B cell (primary cell): Measurements from ENCODE around the gene ARHGAP20. TPM values are rescaled to one million over a fixed set of nuclear protein-coding genes. Genes with fewer than 3 reads are reported as not detected.

Experiments
- ATAC-seq: fragments of 200-7000 bp; cut with Tn5 transposase; one replicate; pipeline ENCODE4 v1.10.0; 2021; ENCODE audit warnings: low read depth, mild to moderate bottlenecking, moderate number of reproducible peaks, moderate library complexity
- CTCF ChIA-PET: fragments of 350-600 bp; sonication (Branson Sonifier 250); formaldehyde crosslinking; loops from one replicate; lab custom pipeline; 2021; ENCODE audit warnings: antibody characterized with exemption, inconsistent platforms; lab: Charles Lee
- POLR2A ChIA-PET: fragments of 350-600 bp; sonication (Branson Sonifier 250); formaldehyde crosslinking; loops from one replicate; lab custom pipeline; 2021; ENCODE audit warnings: antibody characterized with exemption; lab: Charles Lee
- DNase-seq: peaks from one replicate; pipeline ENCODE4 v3.0.0; 2013
- H2AFZ ChIP-seq: 2 replicates; pipeline ENCODE4 v1.6.1; 2012; ENCODE audit warnings: mild to moderate bottlenecking, low read depth, low read length; ENCODE audit not compliant: insufficient read depth, poor library complexity, severe bottlenecking
- H3K27ac ChIP-seq, 2 donors: 1 replicate in 1 of 2; 2 replicates in 1 of 2; pipeline ENCODE4 v1.5.1; 2012 to 2013; ENCODE audit warnings: low read length in 2 of 2, mild to moderate bottlenecking in 2 of 2, moderate library complexity in 1 of 2
- H3K27me3 ChIP-seq, 4 experiments: fragments of 200-600 bp in 1 of 4; sonication (generic) in 1 of 4; replicated peaks in 1 of 4; 1 replicate in 2 of 4; 2 replicates in 2 of 4; pipeline versions ENCODE4 v1.6.1 to v1.7.0; 2013 to 2016; ENCODE audit warnings: low read length in 3 of 4, mild to moderate bottlenecking in 2 of 4, mixed read lengths in 1 of 4, moderate library complexity in 1 of 4; ENCODE audit not compliant: insufficient read depth in 4 of 4, control insufficient read depth in 3 of 4; ENCODE audit errors: control extremely low read depth in 1 of 4
- H3K36me3 ChIP-seq, 2 experiments: replicated peaks in 1 of 2; 1 replicate in 1 of 2; 2 replicates in 1 of 2; pipeline versions ENCODE4 v1.6.1 to v1.7.1; 2013; ENCODE audit warnings: low read length in 1 of 2; ENCODE audit not compliant: insufficient read depth in 2 of 2, control insufficient read depth in 1 of 2; ENCODE audit errors: control extremely low read depth in 1 of 2, extremely low read depth in 1 of 2
- H3K4me1 ChIP-seq, 2 donors: fragments of 200-600 bp in 1 of 2; sonication (generic) in 1 of 2; 1 replicate in 1 of 2; 2 replicates in 1 of 2; pipeline versions ENCODE4 v1.5.1 to v1.6.1; 2013 to 2017; ENCODE audit warnings: low read length in 2 of 2; ENCODE audit not compliant: control insufficient read depth in 2 of 2, insufficient read depth in 2 of 2
- H3K4me2 ChIP-seq: replicated peaks from 2 replicates; pipeline ENCODE3; 2012; ENCODE audit warnings: mild to moderate bottlenecking, low read depth, low read length; ENCODE audit not compliant: poor library complexity, severe bottlenecking
- H3K4me3 ChIP-seq, 5 experiments: fragments of 200-600 bp in 1 of 5; sonication (generic) in 1 of 5; 1 replicate in 3 of 5; 2 replicates in 2 of 5; pipeline versions ENCODE4 v1.5.1 to v1.7.0; 2011 to 2016; ENCODE audit warnings: low read length in 4 of 5, mild to moderate bottlenecking in 4 of 5, low read depth in 2 of 5, control low read depth in 1 of 5, moderate library complexity in 1 of 5; ENCODE audit not compliant: insufficient read depth in 1 of 5; ENCODE audit errors: control extremely low read depth in 1 of 5, extremely low read depth in 1 of 5
- H3K79me2 ChIP-seq: fragments of 200-600 bp; sonication (generic); one replicate; pipeline ENCODE4 v1.6.0; 2016; ENCODE audit warnings: low read length; ENCODE audit not compliant: control insufficient read depth, insufficient read depth
- H3K9ac ChIP-seq: fragments of 200-600 bp; sonication (generic); 2 replicates; pipeline ENCODE4 v1.6.1; 2017; ENCODE audit warnings: mild to moderate bottlenecking, low read length, moderate library complexity
- H3K9me3 ChIP-seq, 3 donors: one replicate each; pipeline versions ENCODE4 v1.6.1 to v1.7.1; 2013; ENCODE audit warnings: low read length in 2 of 3; ENCODE audit not compliant: control insufficient read depth in 2 of 3, insufficient read depth in 1 of 3; ENCODE audit errors: control extremely low read depth in 1 of 3
- H4K20me1 ChIP-seq: 2 replicates; pipeline ENCODE4 v1.6.0; 2012; ENCODE audit warnings: mild to moderate bottlenecking, low read length; ENCODE audit not compliant: insufficient read depth, control insufficient read depth, poor library complexity, severe bottlenecking
- H3K27ac Mint-ChIP-seq: one replicate; pipeline ENCODE4 v1.8.0; 2021; ENCODE audit warnings: mixed read lengths
- H3K27me3 Mint-ChIP-seq: one replicate; pipeline ENCODE4 v1.8.0; 2021; ENCODE audit warnings: mixed read lengths
- H3K4me1 Mint-ChIP-seq: one replicate; pipeline ENCODE4 v1.8.0; 2021; ENCODE audit warnings: mixed read lengths
- H3K4me3 Mint-ChIP-seq: one replicate; pipeline ENCODE4 v1.8.0; 2021; ENCODE audit warnings: mixed read lengths
- H3K9me3 Mint-ChIP-seq: one replicate; pipeline ENCODE4 v1.8.0; 2022; ENCODE audit warnings: mixed read lengths; ENCODE audit not compliant: insufficient read depth
- CTCF ChIP-seq: fragments of 200-600 bp; IDR thresholded peaks from one replicate; pipeline ENCODE4 v1.8.0; 2022; ENCODE audit warnings: antibody characterized with exemption, mild to moderate bottlenecking
- EZH2 ChIP-seq: IDR thresholded peaks from 2 replicates; pipeline ENCODE4 v1.6.1; 2012; ENCODE audit warnings: borderline replicate concordance, low read depth, mild to moderate bottlenecking, moderate library complexity, low read length; ENCODE audit not compliant: insufficient read depth, poor library complexity, severe bottlenecking
- WGBS: methylation state at CpG from one replicate; pipeline ENCODE4 v1.1.5; 2013; ENCODE audit warnings: missing lambda C conversion rate; ENCODE audit not compliant: insufficient coverage; 5-methylcytosine and 5-hydroxymethylcytosine counted together
- intact Hi-C: fragments of 100-400 bp; cut with micrococcal nuclease; formaldehyde crosslinking; loops from one replicate; pipeline ENCODE4 v1.10.0; 2022
- polyA plus RNA-seq: library from polyadenylated mRNA; depleted of rRNA; stranded (reverse); fragments of >200 nt; gene quantifications from 2 replicates; pipeline ENCODE4 v1.2.3, GENCODE V29; 2012
- total RNA-seq, 2 donors: library from RNA; stranded (reverse); fragments of 120-200 nt in 1 of 2; gene quantifications; 1 replicate in 1 of 2; 2 replicates in 1 of 2; pipeline versions ENCODE4 v1.2.3 to v1.2.4, GENCODE V29; 2013 to 2022

ARHGAP20 gene
- total and polyA plus RNA-seq, 2 donors (not counting 1 experiment from before 2014, with no cell fraction given): 0.54 to 0.91 TPM

DNA sequence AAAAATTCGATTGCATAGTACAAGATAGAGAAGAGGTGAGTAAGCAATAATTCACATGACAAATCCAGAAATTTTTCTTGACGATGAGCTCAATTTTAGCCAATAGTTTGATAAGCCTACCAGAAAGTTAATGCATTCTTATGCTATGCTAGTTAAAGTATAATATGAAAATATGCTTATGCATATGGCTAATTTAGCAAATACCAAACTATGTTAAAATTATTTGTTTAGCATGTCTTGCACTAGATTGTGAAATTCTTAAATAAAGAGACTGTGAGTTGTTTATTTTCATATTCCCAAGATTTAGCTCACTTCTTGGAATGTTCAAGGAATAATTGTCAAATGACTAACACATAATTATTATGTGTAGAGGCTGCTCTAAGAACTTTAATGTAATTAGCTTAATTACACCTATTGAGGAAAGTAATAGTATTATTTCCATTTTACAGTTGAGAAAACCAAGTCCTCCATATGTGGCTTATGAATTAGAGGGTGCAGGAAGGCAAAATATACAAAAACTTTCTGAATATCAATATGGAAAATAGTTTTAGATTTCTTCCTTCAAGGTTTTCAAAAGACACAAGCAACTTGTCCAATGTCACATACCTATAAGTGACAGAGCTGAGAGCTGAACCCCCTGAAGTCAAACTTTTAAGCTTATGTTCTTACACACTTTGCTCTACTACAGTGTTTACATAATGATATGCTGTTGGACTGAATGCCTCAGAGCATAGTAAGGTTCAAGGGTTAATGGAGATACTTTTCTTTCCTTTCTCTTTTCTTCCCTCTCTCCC lies 45.9 kb upstream of the ARHGAP20 start:
- Mint-ChIP-seq H3K9me3 (peaks cover under 1% of the 10 kb centered on the region), H3K4me3 (no peak overlapping the region), H3K27me3 (peaks cover 29% of the 10 kb centered on the region), H3K4me1 (no peaks in the 10 kb centered on the region), H3K27ac (no peak overlapping the region)
- ChIA-PET CTCF (interaction anchor here (1.3 to 1.7 kb wide), 2 partner anchors 9 to 472 kb away, joined by 3 to 4 read pairs; no protein-coding TSS in a partner anchor), POLR2A (no interaction called here)
- H3K27ac ChIP-seq: no peak overlapping the region
- ATAC-seq (no peak), DNase-seq (no peak)
- H3K79me2 ChIP-seq: no peaks in the 10 kb centered on the region
- no peaks in the 10 kb centered on the region for H4K20me1 ChIP-seq
- peaks cover 0 to 7% (median 2%) of the 10 kb centered on the region in 3 donors for H3K9me3 ChIP-seq
- intact Hi-C loops: no loop called here
- H3K4me1 ChIP-seq: no peaks in the 10 kb centered on the region
- H3K27me3 ChIP-seq: peaks cover 0 to 4% (median 0%) of the 10 kb centered on the region in 4 experiments
- no peak overlapping the region for H2AFZ ChIP-seq
- no peaks in the 10 kb centered on the region for H3K36me3 ChIP-seq
- no peak overlapping the region for H3K4me2 ChIP-seq
- no peak overlapping the region for H3K9ac ChIP-seq
- H3K4me3 ChIP-seq: no peak overlapping the region
- TF ChIP-seq CTCF: no peak
- no peak for TF ChIP-seq EZH2
- no CpG with 5 or more reads among the region's 2 CpGs for WGBS

DNA sequence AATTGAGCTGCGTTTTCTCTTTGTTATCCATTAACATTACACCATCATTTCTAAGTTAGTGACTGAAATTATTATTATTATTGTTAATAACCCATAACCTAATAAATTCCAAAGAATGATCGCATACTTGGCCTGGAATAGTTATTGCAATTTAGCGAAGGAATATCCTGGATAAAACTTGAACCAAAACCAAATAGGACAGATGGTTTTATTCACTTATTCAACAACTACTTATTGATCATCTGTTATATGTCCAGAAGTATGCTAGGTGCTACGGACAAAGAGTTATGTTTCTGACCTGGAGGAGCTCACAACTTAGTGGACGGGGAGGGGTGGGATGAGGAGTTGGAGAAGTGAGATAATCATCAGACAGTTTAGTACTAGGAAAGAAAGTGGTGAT lies 44.8 kb upstream of the ARHGAP20 start:
- DNase-seq: no peak
- 91% methylated on average over 1 of the region's 5 CpGs for WGBS
- TF ChIP-seq CTCF (no peak), EZH2 (no peak)
- Histone ChIP-seq H3K4me1 (no peaks in the 10 kb centered on the region), H3K4me3 (no peak overlapping the region), H3K4me2 (no peak overlapping the region), H3K36me3 (no peaks in the 10 kb centered on the region), H3K79me2 (no peaks in the 10 kb centered on the region), H2AFZ (no peak overlapping the region), H4K20me1 (no peaks in the 10 kb centered on the region), H3K27ac (no peak overlapping the region), H3K9me3 (peaks cover 0 to 17% (median 2%) of the 10 kb centered on the region in 3 donors), H3K9ac (no peak overlapping the region), H3K27me3 (peaks cover 0 to 4% (median 0%) of the 10 kb centered on the region in 4 experiments)
- no peak overlapping the region for H3K27ac Mint-ChIP-seq
- ATAC-seq: no peak
- peaks cover 34% of the 10 kb centered on the region for H3K27me3 Mint-ChIP-seq
- H3K9me3 Mint-ChIP-seq: peaks cover 6% of the 10 kb centered on the region
- ChIA-PET CTCF (interaction anchor here (1.4 to 1.7 kb wide), 2 partner anchors 9 to 10 kb away, joined by 3 read pairs; no protein-coding TSS in a partner anchor), POLR2A (no interaction called here)
- H3K4me3 Mint-ChIP-seq: no peak overlapping the region
- H3K4me1 Mint-ChIP-seq: no peaks in the 10 kb centered on the region
- intact Hi-C loops: no loop called here
